Femur (tissue), 1 donor: ENCODE results near the gene NUBP2.

ENCODE experiments used
- DNase-seq: peaks from one replicate; pipeline ENCODE4 v3.0.0-alpha.2; 2017

The NUBP2 gene

GRCh38 chr16:1812732-1813163, 30.0 kb downstream of the NUBP2 start:
- peak; percentile 62 for DNase-seq

- DNase-seq, result no peak
Observed at GRCh38 chr16:1815461-1815860, 32.7 kb downstream of the NUBP2 start.

- DNase-seq, result no peak
Observed at GRCh38 chr16:1816396-1817275, 33.9 kb downstream of the NUBP2 start.

GRCh38 chr16:1817276-1817589, 34.5 kb downstream of the NUBP2 start:
- DNase-seq, result no peak

- DNase-seq, result no peak
Observed at GRCh38 chr16:1817716-1818115, 35.0 kb downstream of the NUBP2 start.

- no peak for DNase-seq
Observed at GRCh38 chr16:1818204-1818872, 35.6 kb downstream of the NUBP2 start.

- DNase-seq, result no peak
Observed at GRCh38 chr16:1818873-1819525, 36.2 kb downstream of the NUBP2 start.

GRCh38 chr16:1819611-1820010, 36.9 kb downstream of the NUBP2 start:
- no peak for DNase-seq

GRCh38 chr16:1820096-1820945, 37.6 kb downstream of the NUBP2 start:
- no peak for DNase-seq

- no peak for DNase-seq
Observed at GRCh38 chr16:1820946-1821290, 38.2 kb downstream of the NUBP2 start.

GRCh38 chr16:1821861-1822611, 39.3 kb downstream of the NUBP2 start:
- no peak for DNase-seq

- DNase-seq, result no peak
Observed at GRCh38 chr16:1822801-1823200, 40.0 kb downstream of the NUBP2 start.

GRCh38 chr16:1823821-1824220, 41.1 kb downstream of the NUBP2 start:
- DNase-seq, result no peak

- DNase-seq, result no peak
Observed at GRCh38 chr16:1825381-1825863, 42.7 kb downstream of the NUBP2 start.

- DNase-seq, result no peak
Observed at GRCh38 chr16:1825864-1826690, 43.3 kb downstream of the NUBP2 start.

- DNase-seq, result peak; percentile 96
Observed at GRCh38 chr16:1826691-1827573, 44.2 kb downstream of the NUBP2 start, which contains the start of the genes FAHD1 and HAGH. Gene FAHD1 (plus strand): TSS chr16:1827206. CDS start chr16:1827239, 33 bp downstream. Gene HAGH (minus strand): TSS chr16:1826825. CDS start chr16:1826787, 38 bp downstream.

GRCh38 chr16:1828645-1829410, 46.1 kb downstream of the NUBP2 start:
- DNase-seq, result no peak

- DNase-seq, result no peak
Observed at GRCh38 chr16:1830213-1830612, 47.5 kb downstream of the NUBP2 start.
